ENCODE data around the gene PADI1.

Gene PADI1

GRCh38 chr1:17270891-17271765 is 66.2 kb downstream of the PADI1 start:
- Histone ChIP-seq H3K9ac (ENCODE audit: low read depth in 1 of 2, low read length in 2 of 2) (no peak overlapping the region), H3K9me3 (ENCODE audit: control insufficient read depth in 1 of 2, low read length in 2 of 2) (no peaks in the 10 kb centered on the region), H3K27me3 (ENCODE audit: control insufficient read depth in 1 of 2, insufficient read depth in 2 of 2, low read length in 2 of 2) (no peaks in the 10 kb centered on the region), H3K27ac (ENCODE audit: low read depth, low read length) (no peak overlapping the region), H3K36me3 (ENCODE audit: control insufficient read depth in 1 of 2, insufficient read depth in 2 of 2, low read length in 2 of 2) (no peaks in the 10 kb centered on the region), H3K4me1 (ENCODE audit: control insufficient read depth in 1 of 2, insufficient read depth in 2 of 2, low read length in 2 of 2) (peaks cover 0 to 7% of the 10 kb centered on the region in 2 donors), H3K4me3 (ENCODE audit: low read depth in 1 of 2, low read length in 2 of 2) (no peak overlapping the region)

GRCh38 chr1:17272066-17272465 is 67.1 kb downstream of the PADI1 start:
- Histone ChIP-seq H3K4me1 (ENCODE audit: control insufficient read depth in 1 of 2, insufficient read depth in 2 of 2, low read length in 2 of 2) (peaks cover 0 to 7% of the 10 kb centered on the region in 2 donors), H3K27me3 (ENCODE audit: control insufficient read depth in 1 of 2, insufficient read depth in 2 of 2, low read length in 2 of 2) (no peaks in the 10 kb centered on the region), H3K36me3 (ENCODE audit: control insufficient read depth in 1 of 2, insufficient read depth in 2 of 2, low read length in 2 of 2) (no peaks in the 10 kb centered on the region)

GRCh38 chr1:17272646-17273045 is 67.7 kb downstream of the PADI1 start:
- peaks cover 0 to 7% of the 10 kb centered on the region in 2 donors for H3K4me1 ChIP-seq (ENCODE audit: control insufficient read depth in 1 of 2, insufficient read depth in 2 of 2, low read length in 2 of 2)
- no peak overlapping the region for H3K9ac ChIP-seq (ENCODE audit: low read depth in 1 of 2, low read length in 2 of 2)
- no peak overlapping the region for H3K4me3 ChIP-seq (ENCODE audit: low read depth in 1 of 2, low read length in 2 of 2)
- no peaks in the 10 kb centered on the region for H3K27me3 ChIP-seq (ENCODE audit: control insufficient read depth in 1 of 2, insufficient read depth in 2 of 2, low read length in 2 of 2)
- no peak overlapping the region for H3K27ac ChIP-seq (ENCODE audit: low read depth, low read length)
- H3K9me3 ChIP-seq (ENCODE audit: control insufficient read depth in 1 of 2, low read length in 2 of 2), result no peaks in the 10 kb centered on the region
- H3K36me3 ChIP-seq (ENCODE audit: control insufficient read depth in 1 of 2, insufficient read depth in 2 of 2, low read length in 2 of 2), result no peaks in the 10 kb centered on the region

More at GRCh38 chr1:17272066-17272465, 67.1 kb downstream of the PADI1 start:
- Histone ChIP-seq H3K27ac (ENCODE audit: low read depth, low read length) (no peak overlapping the region), H3K4me3 (ENCODE audit: low read depth in 1 of 2, low read length in 2 of 2) (no peak overlapping the region), H3K9ac (ENCODE audit: low read depth in 1 of 2, low read length in 2 of 2) (no peak overlapping the region), H3K9me3 (ENCODE audit: control insufficient read depth in 1 of 2, low read length in 2 of 2) (no peaks in the 10 kb centered on the region)

GRCh38 chr1:17273096-17273495 is 68.2 kb downstream of the PADI1 start:
- Histone ChIP-seq H3K36me3 (ENCODE audit: control insufficient read depth in 1 of 2, insufficient read depth in 2 of 2, low read length in 2 of 2) (no peaks in the 10 kb centered on the region), H3K27me3 (ENCODE audit: control insufficient read depth in 1 of 2, insufficient read depth in 2 of 2, low read length in 2 of 2) (no peaks in the 10 kb centered on the region), H3K27ac (ENCODE audit: low read depth, low read length) (no peak overlapping the region), H3K4me3 (ENCODE audit: low read depth in 1 of 2, low read length in 2 of 2) (no peak overlapping the region), H3K4me1 (ENCODE audit: control insufficient read depth in 1 of 2, insufficient read depth in 2 of 2, low read length in 2 of 2) (peaks cover 0 to 7% of the 10 kb centered on the region in 2 donors), H3K9ac (ENCODE audit: low read depth in 1 of 2, low read length in 2 of 2) (no peak overlapping the region), H3K9me3 (ENCODE audit: control insufficient read depth in 1 of 2, low read length in 2 of 2) (no peaks in the 10 kb centered on the region)

- Histone ChIP-seq H3K4me3 (ENCODE audit: low read depth in 1 of 2, low read length in 2 of 2) (no peak overlapping the region), H3K36me3 (ENCODE audit: control insufficient read depth in 1 of 2, insufficient read depth in 2 of 2, low read length in 2 of 2) (no peaks in the 10 kb centered on the region), H3K9ac (ENCODE audit: low read depth in 1 of 2, low read length in 2 of 2) (no peak overlapping the region), H3K27ac (ENCODE audit: low read depth, low read length) (no peak overlapping the region), H3K9me3 (ENCODE audit: control insufficient read depth in 1 of 2, low read length in 2 of 2) (no peaks in the 10 kb centered on the region), H3K27me3 (ENCODE audit: control insufficient read depth in 1 of 2, insufficient read depth in 2 of 2, low read length in 2 of 2) (no peaks in the 10 kb centered on the region), H3K4me1 (ENCODE audit: control insufficient read depth in 1 of 2, insufficient read depth in 2 of 2, low read length in 2 of 2) (peaks cover 0 to 7% of the 10 kb centered on the region in 2 donors)
These were observed 69.5 kb downstream of the PADI1 start for GRCh38 chr1:17274186-17275170.

GRCh38 chr1:17276568-17276967 is 71.6 kb downstream of the PADI1 start:
- Histone ChIP-seq H3K9me3 (ENCODE audit: control insufficient read depth in 1 of 2, low read length in 2 of 2) (no peaks in the 10 kb centered on the region), H3K36me3 (ENCODE audit: control insufficient read depth in 1 of 2, insufficient read depth in 2 of 2, low read length in 2 of 2) (no peaks in the 10 kb centered on the region), H3K9ac (ENCODE audit: low read depth in 1 of 2, low read length in 2 of 2) (no peak overlapping the region), H3K27ac (ENCODE audit: low read depth, low read length) (no peak overlapping the region), H3K4me3 (ENCODE audit: low read depth in 1 of 2, low read length in 2 of 2) (no peak overlapping the region), H3K27me3 (ENCODE audit: control insufficient read depth in 1 of 2, insufficient read depth in 2 of 2, low read length in 2 of 2) (no peaks in the 10 kb centered on the region), H3K4me1 (ENCODE audit: control insufficient read depth in 1 of 2, insufficient read depth in 2 of 2, low read length in 2 of 2) (peaks cover 0 to 7% of the 10 kb centered on the region in 2 donors)

- Histone ChIP-seq H3K27me3 (ENCODE audit: control insufficient read depth in 1 of 2, insufficient read depth in 2 of 2, low read length in 2 of 2) (no peaks in the 10 kb centered on the region), H3K27ac (ENCODE audit: low read depth, low read length) (no peak overlapping the region), H3K4me1 (ENCODE audit: control insufficient read depth in 1 of 2, insufficient read depth in 2 of 2, low read length in 2 of 2) (peaks cover 0 to 5% of the 10 kb centered on the region in 2 donors), H3K36me3 (ENCODE audit: control insufficient read depth in 1 of 2, insufficient read depth in 2 of 2, low read length in 2 of 2) (no peaks in the 10 kb centered on the region), H3K9me3 (ENCODE audit: control insufficient read depth in 1 of 2, low read length in 2 of 2) (no peaks in the 10 kb centered on the region), H3K9ac (ENCODE audit: low read depth in 1 of 2, low read length in 2 of 2) (no peak overlapping the region), H3K4me3 (ENCODE audit: low read depth in 1 of 2, low read length in 2 of 2) (no peak overlapping the region)
These were observed 72.7 kb downstream of the PADI1 start for GRCh38 chr1:17277511-17278159.

GRCh38 chr1:17278996-17279830 is 74.3 kb downstream of the PADI1 start:
- Histone ChIP-seq H3K27ac (ENCODE audit: low read depth, low read length) (no peak overlapping the region), H3K4me1 (ENCODE audit: control insufficient read depth in 1 of 2, insufficient read depth in 2 of 2, low read length in 2 of 2) (no peaks in the 10 kb centered on the region), H3K27me3 (ENCODE audit: control insufficient read depth in 1 of 2, insufficient read depth in 2 of 2, low read length in 2 of 2) (no peaks in the 10 kb centered on the region), H3K9me3 (ENCODE audit: control insufficient read depth in 1 of 2, low read length in 2 of 2) (no peaks in the 10 kb centered on the region), H3K4me3 (ENCODE audit: low read depth in 1 of 2, low read length in 2 of 2) (no peak overlapping the region), H3K9ac (ENCODE audit: low read depth in 1 of 2, low read length in 2 of 2) (no peak overlapping the region), H3K36me3 (ENCODE audit: control insufficient read depth in 1 of 2, insufficient read depth in 2 of 2, low read length in 2 of 2) (no peaks in the 10 kb centered on the region)

- H3K27ac ChIP-seq (ENCODE audit: low read depth, low read length), result no peak overlapping the region
These were observed 75.5 kb downstream of the PADI1 start for GRCh38 chr1:17280436-17280835.

More at GRCh38 chr1:17280436-17280835, 75.5 kb downstream of the PADI1 start:
- H3K9me3 ChIP-seq (ENCODE audit: control insufficient read depth in 1 of 2, low read length in 2 of 2), result no peaks in the 10 kb centered on the region
- no peaks in the 10 kb centered on the region for H3K4me1 ChIP-seq (ENCODE audit: control insufficient read depth in 1 of 2, insufficient read depth in 2 of 2, low read length in 2 of 2)
- no peaks in the 10 kb centered on the region for H3K27me3 ChIP-seq (ENCODE audit: control insufficient read depth in 1 of 2, insufficient read depth in 2 of 2, low read length in 2 of 2)
- H3K4me3 ChIP-seq (ENCODE audit: low read depth in 1 of 2, low read length in 2 of 2), result no peak overlapping the region
- H3K36me3 ChIP-seq (ENCODE audit: control insufficient read depth in 1 of 2, insufficient read depth in 2 of 2, low read length in 2 of 2), result no peaks in the 10 kb centered on the region
- no peak overlapping the region for H3K9ac ChIP-seq (ENCODE audit: low read depth in 1 of 2, low read length in 2 of 2)

Measured in duodenal mucosa (tissue), 2 donors.